ENCODE results near the gene SPATA6L. TPM values are rescaled to one million over a fixed set of nuclear protein-coding genes. Genes with fewer than 3 reads are reported as not detected.
"Not testable (repeated sequence)": the region's sequence is repeated elsewhere in the genome, so short reads cannot be mapped to it uniquely, and the experiment has no call there.

Gene SPATA6L
- polyA plus RNA-seq, 4 donors = 2.1 to 6.6 (median 4.3) TPM

DNA sequence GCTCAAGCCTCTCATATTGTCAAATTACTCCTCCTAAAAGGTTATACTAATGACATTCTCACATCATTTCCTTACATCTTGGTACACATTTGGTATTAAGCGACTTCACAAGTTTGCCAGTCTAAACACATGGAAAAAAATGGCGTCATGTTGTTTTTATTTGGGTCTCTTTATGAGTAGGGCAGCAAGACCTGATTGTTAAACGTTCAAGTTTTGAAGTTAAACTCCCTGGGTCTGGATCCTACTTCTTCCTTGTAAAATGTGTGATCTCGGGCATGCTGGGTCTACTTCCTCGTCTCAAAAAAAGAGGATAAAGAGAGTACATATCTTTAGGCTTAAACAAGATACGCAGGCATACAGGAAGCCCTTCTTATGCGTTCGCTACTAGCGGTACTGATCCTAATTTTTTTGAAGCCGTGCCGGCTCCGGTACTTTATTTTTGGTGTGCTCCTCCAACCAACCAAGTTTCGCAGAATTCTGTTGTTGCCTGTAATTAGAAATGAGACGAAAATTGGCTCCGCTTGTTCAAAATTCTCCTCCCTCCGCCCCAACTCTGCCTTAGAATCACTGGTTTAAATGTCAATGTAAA lies 12.5 kb upstream of the SPATA6L start:
- no peak for DNase-seq (ENCODE audit: low read depth in 4 of 4, low spot score in 2 of 4)

DNA sequence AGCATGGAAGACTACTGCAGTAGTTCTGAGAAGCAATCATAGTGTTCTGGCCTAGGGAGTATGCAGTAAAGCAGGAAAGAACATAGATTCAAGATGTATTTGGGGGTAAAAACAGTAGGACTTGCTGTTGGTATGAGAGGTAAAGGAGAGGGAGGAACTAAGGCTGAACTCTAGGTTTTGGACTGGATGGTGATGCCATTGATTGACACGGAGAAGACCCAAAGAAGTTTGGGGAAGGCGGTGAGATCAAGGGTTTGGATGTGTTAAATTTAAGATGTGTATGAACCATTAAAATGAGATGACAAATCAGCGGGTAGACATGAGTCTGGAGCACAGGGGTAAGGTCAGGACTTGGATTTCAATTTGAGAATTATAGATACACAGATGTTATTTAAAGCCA lies 11.1 kb upstream of the SPATA6L start:
- no peak for DNase-seq (ENCODE audit: low read depth in 4 of 4, low spot score in 2 of 4)

DNA sequence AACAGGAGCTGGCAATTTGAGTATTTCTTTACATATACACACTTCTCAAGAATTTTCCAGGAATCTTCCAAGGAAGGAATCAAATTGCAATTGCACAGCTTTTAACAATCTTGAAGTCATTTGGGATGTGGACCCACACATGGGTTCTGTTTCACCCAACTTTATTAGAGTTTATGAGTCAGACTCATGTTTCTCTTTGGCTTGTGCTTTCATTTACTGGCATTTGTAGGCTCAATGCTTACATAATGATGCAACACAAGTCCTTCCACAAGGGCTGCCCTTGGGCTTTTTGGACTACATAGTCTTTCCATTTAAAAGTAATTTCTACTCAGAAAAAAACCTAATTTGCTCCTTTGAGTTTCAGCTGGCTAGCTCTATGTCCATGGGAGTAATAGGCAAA lies 8.5 kb upstream of the SPATA6L start:
- DNase-seq (ENCODE audit: low read depth in 4 of 4, low spot score in 2 of 4) = no peak

DNA sequence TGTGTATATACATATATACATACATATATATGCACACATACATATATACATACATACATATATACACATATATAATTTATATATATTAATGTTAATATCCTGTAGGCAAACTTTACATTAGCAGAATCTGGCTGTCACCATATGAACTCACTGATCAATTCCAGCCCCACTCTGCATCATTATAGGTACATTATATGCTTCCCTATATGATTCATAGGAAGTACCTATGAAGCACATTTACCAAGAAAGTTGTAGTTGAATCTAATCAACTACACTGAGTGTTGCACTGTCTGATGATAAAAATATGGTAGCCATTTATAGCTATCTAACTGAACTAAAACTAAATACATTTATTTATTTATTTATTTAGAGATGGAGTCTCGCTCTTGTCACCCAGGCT lies 5.5 kb upstream of the SPATA6L start:
- no peak for DNase-seq (ENCODE audit: low read depth in 4 of 4, low spot score in 2 of 4)

DNA sequence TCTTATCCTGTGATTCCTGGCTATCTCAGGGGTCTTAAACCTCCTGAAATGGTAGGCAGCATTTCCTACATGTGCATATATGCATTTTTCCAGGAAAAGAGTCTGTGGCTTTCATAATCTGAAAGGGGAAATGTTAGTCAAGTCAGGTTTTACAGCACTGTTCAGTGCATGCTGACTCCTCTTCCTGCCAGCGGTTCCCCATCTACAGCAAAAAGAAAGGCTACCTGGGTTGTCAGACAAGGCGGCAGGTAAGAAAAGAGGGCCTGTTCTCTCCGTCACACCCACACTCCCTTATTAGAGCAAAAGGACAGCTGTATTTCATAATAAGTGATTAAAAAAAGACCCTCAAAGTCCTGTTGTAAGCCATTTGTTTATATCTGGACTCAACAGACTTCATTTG lies 4.3 kb upstream of the SPATA6L start:
- DNase-seq (ENCODE audit: low read depth in 4 of 4, low spot score in 2 of 4) = no peak

DNA sequence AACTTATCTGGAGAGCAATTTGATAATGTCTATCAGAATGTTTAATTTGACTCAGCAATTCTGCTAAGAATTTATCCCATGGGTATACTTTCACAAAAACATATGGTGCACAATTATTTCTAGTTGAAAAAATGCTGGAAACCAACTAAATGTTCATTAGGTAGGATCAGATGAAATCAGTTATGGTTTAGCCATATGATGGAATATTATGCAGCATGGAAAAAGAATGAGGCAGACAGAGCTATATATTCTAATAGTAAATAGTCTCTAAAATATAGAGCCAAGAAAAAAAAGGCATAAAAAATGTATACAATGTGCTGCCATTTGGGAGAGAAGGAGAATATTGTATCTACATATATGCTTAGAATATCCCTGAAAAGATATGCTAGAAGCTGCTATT lies 3.6 kb upstream of the SPATA6L start:
- DNase-seq (ENCODE audit: low read depth in 4 of 4, low spot score in 2 of 4) = no peak

DNA sequence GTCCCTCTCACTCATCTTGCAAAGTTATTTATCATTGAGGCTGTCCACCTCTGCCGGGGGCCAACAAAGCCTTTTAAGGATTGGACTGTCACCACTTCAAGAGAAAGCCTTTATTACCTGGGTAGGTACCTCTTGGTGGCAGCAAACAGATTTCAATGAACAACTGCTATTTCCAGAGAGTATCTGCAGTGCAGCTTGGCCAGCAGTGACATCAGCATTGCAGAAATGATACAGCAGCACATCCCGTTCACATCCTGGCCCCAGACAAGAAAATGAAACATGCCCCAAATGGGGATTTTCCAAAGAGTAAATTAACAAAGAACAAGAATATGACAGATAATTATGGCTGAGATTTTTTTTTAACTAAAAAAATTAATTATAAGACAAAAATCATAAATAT lies 2.3 kb upstream of the SPATA6L start:
- no peak for DNase-seq (ENCODE audit: low read depth in 4 of 4, low spot score in 2 of 4)

DNA sequence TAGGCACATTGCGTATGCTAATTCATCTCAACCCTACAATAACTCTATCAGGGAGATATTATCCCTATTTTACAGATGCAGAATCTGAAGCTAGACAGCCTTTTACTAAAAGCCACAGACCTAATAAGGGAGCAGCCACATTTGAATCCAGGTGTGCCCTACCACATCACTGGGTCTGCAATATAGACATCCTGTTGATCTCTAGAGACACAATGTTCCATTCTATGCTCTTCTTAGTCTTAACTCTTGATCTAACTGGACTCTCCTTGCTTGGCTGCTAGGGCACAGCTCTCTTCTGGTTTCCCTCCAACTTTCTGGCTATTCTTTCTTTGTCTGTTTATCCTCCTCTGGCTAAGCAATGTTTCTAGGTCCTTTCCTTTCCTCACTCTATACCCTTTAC lies 1.4 kb upstream of the SPATA6L start:
- no peak for DNase-seq (ENCODE audit: low read depth in 4 of 4, low spot score in 2 of 4)

DNA sequence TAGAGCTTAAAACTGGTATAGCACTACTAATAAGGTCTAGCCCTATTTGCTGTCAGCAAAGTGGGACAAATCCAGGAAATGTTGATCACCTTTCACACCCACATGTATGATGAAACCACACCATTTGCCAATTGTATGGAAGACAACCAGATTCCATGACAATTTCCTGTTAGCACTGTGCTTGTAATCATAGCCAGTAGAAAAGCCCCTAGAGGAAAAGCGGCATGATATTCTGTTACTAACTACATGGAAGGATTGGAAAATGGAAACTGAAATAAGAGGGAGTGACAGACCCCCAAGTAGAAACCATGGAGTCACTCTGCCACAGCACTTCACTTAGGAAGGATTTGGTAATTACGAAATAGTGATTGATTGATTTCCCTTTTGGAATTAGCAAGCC lies 923 bp downstream of the SPATA6L start:
- DNase-seq (ENCODE audit: low read depth in 4 of 4, low spot score in 2 of 4) = no peak

DNA sequence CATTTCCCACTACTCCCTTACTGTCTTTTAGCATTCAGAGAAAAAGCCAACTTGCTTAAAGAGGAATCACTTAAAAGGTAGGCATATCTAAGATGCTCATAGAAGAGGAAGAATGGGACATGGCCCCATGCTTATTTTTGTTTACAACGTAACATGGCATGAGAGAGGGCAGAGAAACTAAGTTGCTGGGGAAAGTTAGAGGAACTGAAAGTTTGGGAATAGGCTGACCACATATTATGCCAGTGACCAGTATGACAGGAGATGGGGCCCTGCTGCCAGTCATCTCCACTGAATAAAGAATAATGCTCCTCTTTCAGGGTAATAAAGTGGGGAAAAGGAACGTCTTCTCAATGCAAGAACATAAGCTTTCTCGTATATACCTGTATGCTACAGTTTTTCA lies 2.3 kb downstream of the SPATA6L start:
- no peak for DNase-seq (ENCODE audit: low read depth in 4 of 4, low spot score in 2 of 4)

DNA sequence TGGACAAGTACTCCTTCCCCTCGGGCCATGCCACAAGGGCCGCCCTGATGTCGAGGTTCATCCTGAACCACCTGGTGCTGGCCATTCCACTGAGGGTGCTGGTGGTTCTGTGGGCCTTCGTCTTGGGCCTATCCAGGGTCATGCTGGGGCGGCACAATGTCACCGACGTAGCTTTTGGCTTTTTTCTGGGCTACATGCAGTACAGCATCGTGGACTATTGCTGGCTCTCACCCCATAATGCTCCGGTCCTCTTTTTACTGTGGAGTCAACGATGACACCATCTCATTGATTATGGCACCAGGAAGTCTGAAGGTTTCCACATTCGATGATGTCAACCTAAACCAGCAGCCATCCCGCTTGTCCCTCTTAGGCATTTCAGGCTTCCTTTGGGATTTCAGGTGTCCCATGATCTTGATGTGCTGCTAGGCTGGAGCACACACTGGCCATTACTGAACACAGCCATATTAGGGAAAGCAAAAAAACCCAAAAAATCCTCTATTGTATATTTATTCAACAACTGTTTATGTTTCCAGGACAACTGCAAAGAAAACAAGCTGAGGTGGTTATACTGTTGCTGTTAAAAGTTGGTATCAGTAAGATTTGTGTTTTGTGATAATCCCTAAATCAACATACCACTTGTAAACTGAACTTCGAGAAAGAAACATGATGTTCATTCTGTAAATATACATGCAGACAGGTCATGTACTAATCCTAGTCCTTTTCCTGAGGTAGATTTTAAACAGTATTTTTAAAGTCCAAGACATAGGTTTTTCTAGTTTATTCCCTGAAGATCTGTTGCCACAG lies 3.1 kb downstream of the SPATA6L start:
- DNase-seq (ENCODE audit: low read depth in 4 of 4, low spot score in 2 of 4) = no peak

DNA sequence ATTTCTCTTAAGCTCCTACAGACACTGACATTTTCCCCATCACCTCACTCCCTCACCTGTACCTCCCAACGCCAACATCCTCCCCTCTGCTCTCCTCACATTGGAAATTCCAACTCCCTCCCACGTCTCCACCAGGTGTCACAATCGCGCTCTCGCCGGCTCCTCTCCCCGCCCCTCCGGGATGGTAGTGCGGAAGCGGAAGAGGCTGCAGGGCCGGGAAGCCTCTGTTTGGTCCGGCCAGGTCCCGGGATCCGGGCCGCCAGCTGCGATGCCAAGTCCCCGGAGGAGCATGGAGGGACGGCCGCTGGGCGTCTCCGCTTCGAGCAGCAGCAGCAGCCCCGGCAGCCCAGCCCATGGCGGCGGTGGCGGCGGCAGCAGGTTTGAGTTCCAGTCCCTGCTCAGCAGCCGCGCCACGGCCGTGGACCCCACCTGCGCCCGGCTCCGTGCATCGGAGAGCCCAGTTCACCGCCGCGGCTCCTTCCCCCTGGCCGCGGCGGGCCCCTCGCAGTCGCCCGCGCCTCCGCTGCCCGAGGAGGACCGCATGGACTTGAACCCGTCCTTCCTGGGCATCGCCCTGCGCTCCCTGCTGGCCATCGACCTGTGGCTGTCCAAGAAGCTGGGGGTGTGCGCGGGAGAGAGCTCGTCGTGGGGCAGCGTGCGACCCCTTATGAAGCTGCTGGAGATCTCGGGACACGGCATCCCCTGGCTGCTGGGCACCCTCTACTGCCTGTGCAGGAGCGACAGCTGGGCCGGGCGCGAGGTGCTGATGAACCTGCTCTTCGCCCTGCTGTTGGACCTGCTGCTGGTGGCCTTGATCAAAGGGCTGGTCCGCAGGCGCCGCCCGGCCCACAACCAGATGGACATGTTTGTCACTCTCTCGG lies 3.9 kb downstream of the SPATA6L start, which contains the start of gene PLPP6:
TSS of gene PLPP6 (plus strand) at position 187 of the 881 bp plus-strand sequence. CDS start at position 269, 82 bp downstream.
- peak in 2 of 4 donors; percentile 76 to 83 for DNase-seq (ENCODE audit: low read depth in 4 of 4, low spot score in 2 of 4)

DNA sequence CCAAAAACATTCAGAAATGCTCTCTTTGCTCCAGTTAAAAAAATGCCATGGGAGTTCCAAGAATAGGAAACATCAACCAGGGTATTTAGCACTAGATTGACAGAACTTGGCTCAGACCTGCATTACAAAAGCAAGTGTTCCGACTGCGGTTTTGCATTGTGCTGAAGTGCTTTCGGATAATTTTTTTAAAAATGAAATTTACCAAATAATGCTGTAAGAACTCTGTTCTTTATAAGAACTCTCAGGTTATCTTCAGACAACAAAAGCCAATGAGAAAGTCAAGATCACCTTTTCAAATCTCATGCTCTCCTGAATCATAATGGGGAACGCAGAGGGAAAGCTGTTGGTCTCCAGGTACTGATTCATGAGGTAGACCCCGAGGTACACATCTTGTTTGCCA lies 4.7 kb downstream of the SPATA6L start:
- no peak for DNase-seq (ENCODE audit: low read depth in 4 of 4, low spot score in 2 of 4)

DNA sequence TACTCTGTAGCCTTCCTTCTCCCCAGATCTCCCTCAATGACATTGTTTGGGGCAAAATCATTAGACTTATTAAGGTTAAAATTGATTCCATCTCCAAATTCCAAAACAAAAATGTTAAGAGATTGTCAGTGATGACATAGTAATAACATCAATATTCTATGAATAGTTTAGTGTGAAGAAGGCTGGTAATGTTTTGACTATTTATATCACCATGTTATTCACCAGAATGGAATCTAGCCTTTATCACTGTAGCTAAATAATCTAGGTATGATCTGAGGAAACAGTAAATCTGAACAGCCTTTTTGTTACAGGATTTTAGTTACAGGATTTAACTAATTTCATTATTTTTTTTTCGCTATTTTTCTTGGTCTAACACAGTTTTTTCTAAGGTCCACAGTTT lies 5.1 kb downstream of the SPATA6L start:
- no peak for DNase-seq (ENCODE audit: low read depth in 4 of 4, low spot score in 2 of 4)

DNA sequence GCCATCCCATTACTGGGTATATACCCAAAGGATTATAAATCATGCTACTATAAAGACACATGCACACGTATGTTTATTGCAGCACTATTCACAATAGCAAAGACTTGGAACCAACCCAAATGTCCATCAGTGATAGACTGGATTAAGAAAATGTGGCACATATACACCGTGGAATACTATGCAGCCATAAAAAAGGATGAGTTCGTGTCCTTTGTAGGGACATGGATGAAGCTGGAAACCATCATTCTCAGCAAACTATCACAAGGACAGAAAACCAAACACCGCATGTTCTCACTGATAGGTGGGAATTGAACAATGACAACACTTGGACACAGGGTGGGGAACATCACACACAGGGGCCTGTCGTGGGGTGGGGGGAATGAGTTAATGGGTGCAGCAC lies 5.6 kb downstream of the SPATA6L start:
- not testable (repeated sequence) for DNase-seq (ENCODE audit: low read depth in 4 of 4, low spot score in 2 of 4)

DNA sequence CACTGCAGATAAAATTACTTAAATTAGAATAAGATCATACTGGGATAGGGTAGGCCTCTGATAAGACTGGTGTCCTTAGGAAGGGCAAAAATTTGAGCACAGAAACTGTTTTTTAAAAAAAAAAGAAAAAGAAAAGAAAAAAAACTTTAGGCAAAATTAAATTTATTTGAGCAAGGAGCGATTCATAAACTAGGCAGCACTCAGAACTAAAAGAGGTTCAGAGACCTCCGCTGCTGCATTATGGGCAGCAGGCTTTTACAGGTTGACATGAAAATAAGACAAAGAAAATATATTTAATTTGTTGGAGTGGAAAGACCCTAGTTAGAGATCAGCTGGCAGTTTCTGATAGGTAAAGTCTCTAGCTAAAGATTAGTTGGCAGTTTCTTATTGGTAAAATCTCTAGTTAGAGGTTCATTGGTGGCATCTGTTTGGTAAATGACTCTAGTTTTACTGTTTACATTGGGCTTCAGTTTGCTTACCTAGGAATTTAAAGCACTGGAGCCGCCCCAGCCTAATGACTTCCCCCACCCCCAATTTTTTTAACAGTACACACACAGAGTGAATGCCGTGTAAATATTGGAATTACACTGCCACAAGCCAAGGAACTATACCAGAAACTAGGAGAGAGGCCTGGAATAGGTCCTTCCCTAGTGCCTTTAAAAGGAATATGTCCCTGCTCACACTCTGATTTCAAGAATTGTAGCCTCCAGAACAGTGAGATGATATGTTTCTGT lies 8.7 kb downstream of the SPATA6L start:
- no peak for DNase-seq (ENCODE audit: low read depth in 4 of 4, low spot score in 2 of 4)

DNA sequence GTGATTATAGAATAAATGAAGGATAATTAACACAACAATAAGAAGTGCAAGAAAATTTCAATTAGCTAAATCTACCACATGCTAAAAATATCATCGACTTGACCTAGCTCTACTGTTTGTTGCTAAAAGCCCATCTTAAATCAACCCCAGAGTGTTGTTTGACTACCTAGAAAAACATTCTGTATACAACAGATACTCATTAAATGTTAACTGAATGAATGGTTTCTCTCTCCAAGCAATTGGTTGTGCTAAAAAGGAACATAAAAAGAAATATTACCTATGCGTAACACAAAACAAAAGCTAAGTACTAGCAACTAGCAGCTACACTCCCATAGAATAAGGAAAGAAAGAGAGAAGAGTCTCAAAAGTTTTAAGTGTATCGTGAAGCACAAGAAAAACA lies 9.7 kb downstream of the SPATA6L start:
- DNase-seq (ENCODE audit: low read depth in 4 of 4, low spot score in 2 of 4) = no peak

DNA sequence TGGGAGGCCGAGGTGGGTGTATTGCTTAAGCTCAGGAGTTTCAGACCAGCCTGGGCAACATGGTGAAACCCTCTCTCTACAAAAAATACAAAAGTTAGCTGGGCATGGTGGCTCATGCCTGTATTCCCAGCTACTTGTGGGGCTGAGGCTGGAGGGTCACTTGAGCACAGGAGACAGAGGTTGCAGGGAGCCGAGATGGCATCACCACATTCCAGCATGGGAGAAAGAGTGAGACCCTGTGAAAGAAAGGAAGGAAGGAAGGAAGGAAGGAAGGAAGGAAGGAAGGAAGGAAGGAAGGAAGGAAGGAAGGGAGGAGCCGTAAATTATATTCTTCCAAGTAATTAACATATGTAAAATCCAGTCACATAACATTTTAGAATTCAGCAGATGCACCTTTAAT lies 10.1 kb downstream of the SPATA6L start:
- not testable (repeated sequence) for DNase-seq (ENCODE audit: low read depth in 4 of 4, low spot score in 2 of 4)

DNA sequence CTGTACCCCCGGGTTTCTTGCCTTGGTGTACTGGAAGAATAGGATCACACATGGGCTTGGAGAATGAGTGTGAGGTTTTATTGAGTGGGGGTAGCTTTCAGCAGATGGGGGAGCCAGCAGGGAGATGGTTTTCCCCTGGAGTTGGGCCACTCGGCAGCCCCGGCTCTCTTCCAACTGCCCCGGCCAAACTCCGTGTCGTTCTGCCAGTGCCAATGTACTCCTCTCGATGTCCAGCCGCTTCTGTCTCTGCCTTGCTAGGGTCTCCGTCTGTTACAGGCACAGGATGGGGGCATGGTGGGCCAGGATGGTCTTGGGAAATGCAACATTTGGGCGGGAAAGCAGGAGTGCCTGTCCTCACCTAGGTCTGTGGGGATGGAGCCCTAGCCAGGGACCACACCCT lies 11.7 kb downstream of the SPATA6L start:
- no peak for DNase-seq (ENCODE audit: low read depth in 4 of 4, low spot score in 2 of 4)

DNA sequence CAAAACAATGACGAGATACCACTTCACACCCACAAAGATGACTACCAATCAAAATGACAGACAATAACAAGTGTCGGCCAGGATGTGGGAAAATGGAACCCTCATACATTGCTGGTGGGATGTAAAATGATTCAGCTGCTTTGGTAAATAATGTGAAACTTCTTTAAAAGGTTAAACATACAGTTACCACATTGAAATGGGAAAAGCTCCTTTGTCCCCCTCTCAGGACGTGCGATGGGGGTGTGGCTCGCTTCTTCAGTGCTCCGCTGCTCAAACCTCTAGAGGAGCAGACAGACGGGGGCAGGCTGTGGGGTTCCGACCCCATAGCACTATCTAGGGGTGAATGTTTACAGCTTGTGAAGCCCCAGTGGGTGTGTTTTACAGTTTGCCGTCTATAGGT lies 12.2 kb downstream of the SPATA6L start:
- DNase-seq (ENCODE audit: low read depth in 4 of 4, low spot score in 2 of 4) = no peak

DNA sequence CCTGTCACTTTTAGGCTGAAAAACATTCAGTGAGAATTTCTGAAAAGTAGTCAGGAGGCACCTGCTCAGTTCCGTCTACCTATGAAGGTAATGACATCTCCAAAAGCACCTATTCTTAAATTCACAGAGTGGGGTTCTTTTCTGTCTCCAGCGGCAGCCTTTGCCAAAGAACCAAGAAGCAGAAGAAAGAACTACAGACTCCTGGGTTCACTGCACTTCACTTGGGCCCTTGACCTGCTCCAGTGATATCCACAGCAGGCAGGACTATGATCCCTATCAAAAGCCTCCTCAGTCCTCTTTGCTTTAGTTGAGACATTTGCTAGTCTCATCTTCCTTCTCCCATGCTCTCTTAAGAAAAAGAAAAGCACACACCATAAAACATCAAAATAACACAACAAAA lies 23.9 kb downstream of the SPATA6L start:
- no peak for DNase-seq (ENCODE audit: low read depth in 4 of 4, low spot score in 2 of 4)

Measured in left renal cortex interstitium (tissue), 4 donors.